Prostate gland (tissue), 2 donors: Measurements from ENCODE around the gene GLRX5.

ENCODE experiments used
- CTCF ChIP-seq, 4 experiments: fragments of 200-600 bp in 2 of 4; fragments of 450-650 bp in 2 of 4; sonication (generic) in 2 of 4; IDR thresholded peaks; 1 replicate in 3 of 4; 2 replicates in 1 of 4; pipeline ENCODE4 v1.5.1; 2016 to 2019; ENCODE audit warnings: antibody characterized with exemption in 4 of 4, mild to moderate bottlenecking in 2 of 4, moderate library complexity in 2 of 4
- POLR2A ChIP-seq: fragments of 450-650 bp; IDR thresholded peaks from one replicate; pipeline ENCODE4 v1.6.1; 2016; ENCODE audit warnings: antibody characterized with exemption, mild to moderate bottlenecking

- TF ChIP-seq CTCF (IDR thresholded peaks at IDR 0.05) (no peak), POLR2A (no peak)
Observed at GRCh38 chr14:95543021-95543420, 8.2 kb downstream of the GLRX5 start.
